Pulmonary artery endothelial cell (primary cell): Measurements from ENCODE around the gene RHCG. TPM values are rescaled to one million over a fixed set of nuclear protein-coding genes. Genes with fewer than 3 reads are reported as not detected.

Source experiments
- DNase-seq: peaks from one replicate; pipeline ENCODE4 v3.0.0-alpha.2; 2011; ENCODE audit warnings: low read depth, low spot score
- total RNA-seq: library from RNA; depleted of rRNA; stranded (reverse); fragments of >200 nt; gene quantifications from 2 replicates; pipeline ENCODE4 v1.2.3, GENCODE V29; 2014

Gene RHCG
- not detected in 2 replicates for total RNA-seq

DNA sequence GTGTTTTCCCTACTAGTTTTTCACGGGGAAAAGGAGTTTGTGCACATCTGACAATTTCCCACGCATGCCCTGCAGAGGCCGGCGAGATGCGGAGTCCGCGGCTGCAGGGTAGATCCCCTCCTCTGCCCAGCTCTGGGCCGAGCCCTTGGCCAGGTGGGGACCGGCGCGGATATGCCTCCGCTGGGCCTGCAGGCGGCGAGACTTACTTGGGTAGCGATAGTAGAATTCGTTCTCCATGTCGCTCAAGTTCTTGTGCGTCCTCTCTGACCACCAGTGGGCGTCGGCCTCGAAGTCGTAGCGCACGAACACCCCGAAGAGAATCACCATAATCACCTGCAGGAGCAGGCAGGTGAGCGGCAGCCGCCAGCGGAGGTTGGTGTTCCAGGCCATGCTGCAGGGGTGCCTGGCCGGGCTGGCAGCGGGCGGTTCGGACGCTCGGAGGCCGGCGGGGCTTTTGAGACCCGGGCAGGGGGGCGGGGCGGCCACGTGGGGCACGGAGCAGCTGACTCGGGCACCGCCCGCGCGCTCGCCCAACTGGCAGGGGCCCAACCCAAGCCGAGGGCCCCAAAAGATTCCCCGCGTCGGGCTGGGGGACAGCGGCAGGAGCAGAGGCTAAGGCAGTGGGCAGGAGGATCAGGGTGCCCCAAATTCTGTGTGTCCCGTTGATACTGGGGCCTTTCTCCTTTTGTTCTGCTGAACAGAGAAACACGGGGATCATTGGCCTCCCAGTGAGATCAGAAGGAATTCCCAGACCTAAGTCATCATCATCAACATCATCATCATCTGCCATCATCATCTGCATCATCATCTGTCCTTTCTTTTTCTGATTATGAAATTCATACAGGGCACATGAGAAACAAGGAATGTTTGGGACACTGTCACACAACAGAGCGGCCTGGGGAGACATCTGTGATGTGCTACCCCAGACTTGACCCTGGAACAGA, at the start of gene RHCG:
TSS of gene RHCG (minus strand) at position 429 of the 944 bp plus-strand sequence. CDS start at position 390, 39 bp downstream.
- DNase-seq, result no peak

DNA sequence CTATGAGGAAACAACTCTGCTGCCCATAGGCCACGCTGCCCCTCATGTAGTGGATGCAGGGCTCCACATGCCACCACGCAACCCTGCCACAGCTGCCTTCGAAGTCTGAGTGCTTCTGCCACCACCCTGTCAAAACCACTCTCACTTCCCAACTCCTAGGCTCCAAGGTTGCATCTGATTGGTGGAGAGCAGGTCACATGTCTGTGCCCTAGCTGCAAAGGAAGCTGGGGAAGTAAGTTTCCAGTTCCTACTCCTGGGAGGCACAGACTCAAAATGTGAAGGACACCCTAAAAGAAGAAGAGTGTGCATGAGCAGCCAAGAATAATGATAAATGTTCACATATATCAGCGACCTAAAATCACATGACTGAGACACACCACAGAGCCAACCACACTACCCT, 47.0 kb upstream of the RHCG start:
- no peak for DNase-seq

DNA sequence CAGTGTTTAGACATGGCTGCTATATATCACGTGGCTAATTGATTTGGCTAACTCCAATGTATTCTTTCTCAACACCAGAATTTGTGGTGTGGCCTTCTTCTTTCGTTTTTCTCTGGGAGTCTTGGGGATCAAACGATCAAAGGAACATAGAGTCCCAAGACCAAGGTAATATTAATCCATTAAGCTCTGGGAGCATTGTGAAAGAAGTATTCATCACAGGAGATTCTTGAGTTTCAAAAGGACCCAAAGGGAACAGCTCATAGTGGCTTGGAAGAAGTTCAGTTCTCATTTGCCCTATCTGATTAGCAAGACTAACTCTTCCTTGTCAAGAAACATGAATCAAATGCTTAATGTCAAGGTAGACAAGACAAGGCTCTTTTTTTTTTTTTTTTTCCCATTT, 46.0 kb upstream of the RHCG start:
- DNase-seq, result no peak

DNA sequence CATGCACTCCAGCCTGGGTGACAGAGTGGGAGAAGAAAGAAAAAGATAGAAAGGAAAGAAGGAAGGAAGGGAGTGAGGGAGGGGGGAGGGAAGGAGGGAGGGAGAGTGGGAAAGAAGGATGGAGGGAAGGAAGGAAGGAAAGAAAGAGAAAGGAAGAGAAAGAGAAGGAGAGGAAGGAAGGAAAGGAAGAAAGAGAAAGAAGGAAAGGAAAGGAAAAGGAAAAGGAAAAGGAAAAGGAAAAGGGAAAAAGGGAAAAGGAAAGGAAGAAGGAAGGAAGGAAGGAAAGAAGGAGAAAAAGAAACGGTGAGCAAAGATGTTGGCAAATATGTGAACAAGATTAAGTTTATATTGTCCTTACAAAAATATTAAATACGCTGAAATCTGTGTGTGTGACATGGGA, 42.6 kb upstream of the RHCG start:
- no peak for DNase-seq

DNA sequence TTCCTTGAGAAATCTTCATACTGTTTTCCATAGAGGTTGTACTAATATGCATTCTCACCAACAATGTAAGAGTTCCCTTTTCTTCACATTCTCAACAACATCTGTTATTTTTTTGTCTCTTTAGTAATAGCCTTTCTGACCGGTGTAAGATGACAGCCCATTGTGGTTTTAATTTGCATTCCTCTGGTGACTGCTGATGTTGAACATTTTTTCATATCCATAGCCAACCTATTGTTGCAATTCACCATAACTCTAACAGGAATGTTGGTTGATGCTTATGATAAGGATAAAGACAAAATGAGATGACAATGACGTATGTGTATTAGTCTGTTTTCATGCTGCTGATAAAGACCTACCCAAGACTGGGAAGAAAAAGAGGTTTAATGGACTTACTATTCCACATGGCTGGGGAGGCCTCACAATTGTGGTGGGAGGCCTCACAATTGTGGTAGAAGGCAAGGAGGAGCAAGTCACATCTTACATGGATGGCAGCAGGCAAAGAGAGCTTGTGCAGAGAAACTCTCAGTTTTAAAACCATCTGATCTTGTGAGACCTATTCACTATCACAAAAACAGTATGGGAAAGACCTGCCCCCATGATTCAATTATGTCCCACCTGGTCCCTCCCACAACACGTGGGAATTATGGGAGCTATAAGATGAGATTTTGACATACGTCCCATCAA, 37.6 kb upstream of the RHCG start:
- no peak for DNase-seq

DNA sequence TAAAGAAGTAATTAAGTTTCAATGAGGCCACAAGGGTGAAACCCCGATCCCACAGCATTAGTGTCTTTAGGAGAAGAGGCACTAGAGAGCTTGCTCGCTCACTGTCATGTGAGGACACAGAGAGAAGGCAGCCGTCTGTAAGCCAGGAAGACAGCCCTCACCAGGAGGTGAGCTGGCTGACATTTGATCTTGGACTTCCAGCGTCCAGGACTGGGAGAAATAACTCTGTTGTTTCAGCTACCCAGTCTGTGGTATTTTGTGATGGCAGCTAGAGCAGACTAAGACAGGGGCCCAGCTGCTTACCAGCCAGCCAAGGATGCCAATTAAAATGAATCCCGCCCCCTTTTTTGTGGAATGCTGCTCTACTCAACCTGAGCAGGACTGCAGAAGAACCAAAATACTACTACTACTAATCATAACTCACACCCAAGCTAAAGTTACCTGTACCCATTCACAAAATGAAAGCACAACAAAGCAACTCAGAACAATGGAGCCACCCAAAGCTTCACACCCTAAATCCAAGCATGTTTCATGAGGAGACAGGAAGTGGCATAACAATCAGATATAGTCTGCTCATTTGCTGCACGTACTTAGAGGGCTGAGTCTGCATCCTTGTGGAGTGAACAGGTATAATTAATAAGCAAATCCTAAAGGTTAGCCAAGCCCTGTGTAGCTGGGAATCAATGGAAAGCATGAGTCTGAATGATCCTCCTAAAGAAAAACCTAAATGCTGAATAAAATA, 35.6 kb upstream of the RHCG start:
- DNase-seq, result no peak

DNA sequence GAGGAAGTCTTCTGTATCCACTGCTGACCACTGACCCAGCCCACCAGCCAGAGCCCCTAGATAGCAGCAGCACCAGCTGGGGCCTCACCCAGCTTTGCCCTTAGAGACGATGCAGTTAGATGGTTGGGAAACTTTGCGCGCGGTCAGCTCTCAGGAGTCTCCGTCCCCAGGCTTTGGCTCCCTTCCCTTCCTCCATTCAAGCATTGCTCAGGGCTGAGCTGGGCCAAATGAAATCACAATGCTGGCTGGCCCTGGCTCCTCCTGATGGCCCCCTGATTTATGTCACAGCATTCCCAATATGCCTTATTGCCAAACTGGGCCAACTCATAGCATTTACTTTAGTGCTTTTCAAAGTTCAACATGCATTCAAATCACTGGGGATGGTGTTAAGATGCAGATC, 34.6 kb upstream of the RHCG start:
- no peak for DNase-seq

DNA sequence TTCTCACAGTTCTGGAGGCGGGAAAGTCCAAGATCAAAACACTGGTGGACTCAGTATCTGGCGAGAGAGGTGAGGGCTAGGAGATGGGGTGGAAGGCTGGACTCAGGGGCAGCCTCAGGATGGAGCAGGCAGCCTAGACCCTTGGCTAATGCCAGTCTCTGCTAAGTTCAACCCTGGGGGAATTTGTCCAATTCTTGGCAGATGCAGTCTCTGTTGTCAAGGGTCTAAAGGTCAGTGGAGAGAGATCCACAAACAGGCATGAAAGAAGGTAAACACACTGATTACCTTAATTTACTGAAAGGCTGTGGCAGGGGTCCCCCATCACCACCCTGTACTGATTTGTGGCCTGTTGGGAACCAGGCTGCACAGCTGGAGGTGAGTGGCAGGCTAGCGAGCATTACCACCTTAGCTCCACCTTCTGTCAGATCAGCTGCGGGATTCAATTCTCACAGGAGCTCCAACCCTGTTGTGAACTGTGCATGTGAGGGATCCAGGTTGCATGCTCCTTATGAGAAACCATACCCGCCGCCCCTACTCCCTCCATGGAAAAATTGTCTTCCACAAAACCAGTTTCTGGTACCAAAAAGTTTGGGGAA, 32.5 kb upstream of the RHCG start:
- no peak for DNase-seq

DNA sequence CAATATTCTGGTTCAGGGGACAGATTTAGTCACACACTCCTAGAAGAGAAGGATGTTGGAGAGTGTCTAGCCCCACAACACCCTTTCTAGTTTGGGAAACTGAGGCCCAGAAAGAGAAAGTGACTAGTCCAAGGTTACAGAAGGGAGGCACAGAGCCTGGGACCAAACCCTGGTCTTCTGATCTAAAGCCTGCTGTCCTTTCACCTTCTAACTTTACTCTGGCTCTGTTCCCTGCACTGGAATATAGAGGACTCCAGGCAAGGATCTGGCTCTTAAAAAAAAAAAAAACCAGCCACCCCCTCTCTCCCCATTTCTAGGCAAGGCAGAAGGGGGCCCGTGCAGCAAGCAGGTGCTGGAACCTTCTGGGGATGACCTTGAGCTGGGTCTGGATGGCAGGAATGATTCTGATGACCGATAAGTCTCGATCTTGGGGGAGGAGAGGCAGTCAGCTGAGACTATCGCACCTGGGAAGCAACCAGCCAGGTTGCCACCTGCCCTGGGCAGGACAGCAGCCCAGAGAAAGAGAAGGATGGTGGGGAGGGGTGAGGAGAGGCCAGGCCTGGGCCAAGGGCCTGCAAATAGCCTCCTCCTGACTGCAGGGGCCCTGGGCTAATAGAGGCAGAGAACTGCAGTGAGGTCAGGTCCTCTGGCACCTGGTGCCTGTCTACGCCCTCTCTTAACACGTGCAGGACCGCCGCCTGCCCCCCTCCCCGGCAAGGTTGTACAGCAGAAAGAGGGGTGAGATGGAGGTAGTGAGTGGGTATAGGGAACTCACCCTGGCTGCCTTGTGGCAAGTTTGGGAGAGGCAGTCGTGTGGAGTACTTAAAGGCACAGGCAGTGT, 30.4 kb upstream of the RHCG start:
- DNase-seq, result no peak

DNA sequence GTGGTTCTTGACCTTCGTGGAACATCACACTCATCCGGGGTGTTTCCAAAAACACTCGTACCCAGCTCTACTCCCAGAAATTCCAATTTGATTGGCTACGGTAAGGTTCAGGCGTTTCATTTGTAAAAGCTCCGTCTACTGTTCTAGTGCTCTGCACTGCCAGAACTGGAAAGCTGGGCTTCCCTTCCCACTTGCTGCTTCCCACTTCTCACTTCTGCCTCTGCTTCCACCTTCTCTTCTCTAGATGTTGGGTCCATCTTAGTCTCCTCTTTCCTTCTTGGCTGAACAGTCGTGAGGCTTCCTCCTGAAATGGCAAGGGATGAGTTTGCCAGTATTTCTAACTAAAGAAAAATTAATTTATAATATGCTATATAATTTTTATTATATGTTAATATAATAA, 29.8 kb upstream of the RHCG start:
- no peak for DNase-seq

DNA sequence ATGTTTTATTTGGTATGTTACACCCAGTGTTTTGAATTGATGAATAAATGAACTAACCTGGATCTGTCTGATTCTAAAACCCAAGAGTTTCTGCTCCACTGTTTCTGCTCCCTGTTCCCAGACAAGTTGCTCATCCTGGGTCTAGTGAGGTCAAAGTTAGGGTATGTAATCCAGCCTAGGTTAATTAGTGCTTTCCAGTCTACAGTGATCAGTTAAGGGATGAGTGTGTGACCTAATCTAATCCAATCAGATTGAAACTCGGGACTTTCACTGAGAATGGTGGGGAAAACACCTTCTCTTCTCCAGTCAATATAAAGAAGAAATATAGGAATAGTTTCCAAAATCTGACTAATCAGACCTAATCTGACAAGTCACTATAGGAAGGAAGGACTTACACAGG, 27.8 kb upstream of the RHCG start:
- DNase-seq, result no peak

DNA sequence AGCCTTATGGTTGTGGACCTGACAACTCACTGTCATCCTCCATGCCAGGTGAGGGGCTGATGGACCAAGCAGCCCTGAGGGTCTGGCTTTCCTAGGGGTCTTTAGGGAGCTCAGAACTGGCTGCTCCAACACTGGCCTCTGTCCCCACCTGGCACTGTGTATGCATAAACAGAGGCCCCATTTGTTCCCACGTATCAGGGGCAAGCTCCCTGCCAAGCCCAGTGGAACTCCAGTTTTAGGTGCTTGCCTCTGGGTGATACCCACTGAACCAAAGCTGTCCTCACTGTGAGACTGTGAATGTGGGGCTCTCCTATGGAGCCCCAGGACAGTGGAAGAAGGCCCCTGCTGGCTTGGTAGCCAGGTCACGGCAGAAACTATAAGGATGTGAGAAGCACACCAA, 26.7 kb upstream of the RHCG start:
- no peak for DNase-seq

DNA sequence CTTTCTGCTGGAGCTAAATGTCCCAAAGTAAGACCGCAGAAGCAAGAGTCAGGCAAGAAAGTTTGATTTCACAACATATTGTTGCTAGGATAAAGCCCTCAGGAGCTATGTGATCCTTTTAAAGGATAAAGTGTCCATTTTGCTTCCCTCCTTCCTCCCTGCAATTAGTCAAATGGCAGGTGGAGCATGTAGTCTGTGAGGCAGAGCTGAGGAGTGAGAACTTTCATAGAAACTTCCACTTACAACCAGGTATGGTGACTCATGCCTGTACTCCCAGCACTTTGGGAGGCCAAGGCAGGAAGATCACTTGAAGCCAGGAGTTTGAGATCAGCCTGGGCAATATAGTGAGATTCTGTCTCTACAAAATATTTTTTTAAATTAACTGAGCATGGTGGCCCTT, 25.2 kb upstream of the RHCG start:
- no peak for DNase-seq

DNA sequence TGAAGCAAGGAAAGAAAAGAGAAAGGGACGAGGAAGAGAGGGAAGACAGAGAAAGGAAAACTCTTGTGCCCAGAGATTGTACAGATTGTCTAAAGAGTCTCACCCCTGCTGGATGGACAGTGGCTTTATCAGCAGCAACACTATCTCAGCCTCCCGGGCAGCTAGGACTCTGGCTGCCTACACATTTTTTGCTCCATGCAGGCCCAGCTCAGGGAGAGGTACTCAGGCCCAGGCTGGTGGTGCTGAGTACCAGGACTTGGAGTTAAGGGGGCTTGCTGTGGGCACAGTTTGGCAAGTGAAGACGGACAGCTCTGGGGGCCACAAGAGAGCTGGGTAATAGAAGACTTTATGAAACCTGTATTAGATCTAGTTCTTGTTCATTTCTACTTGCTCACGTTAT, 19.1 kb upstream of the RHCG start:
- no peak for DNase-seq

DNA sequence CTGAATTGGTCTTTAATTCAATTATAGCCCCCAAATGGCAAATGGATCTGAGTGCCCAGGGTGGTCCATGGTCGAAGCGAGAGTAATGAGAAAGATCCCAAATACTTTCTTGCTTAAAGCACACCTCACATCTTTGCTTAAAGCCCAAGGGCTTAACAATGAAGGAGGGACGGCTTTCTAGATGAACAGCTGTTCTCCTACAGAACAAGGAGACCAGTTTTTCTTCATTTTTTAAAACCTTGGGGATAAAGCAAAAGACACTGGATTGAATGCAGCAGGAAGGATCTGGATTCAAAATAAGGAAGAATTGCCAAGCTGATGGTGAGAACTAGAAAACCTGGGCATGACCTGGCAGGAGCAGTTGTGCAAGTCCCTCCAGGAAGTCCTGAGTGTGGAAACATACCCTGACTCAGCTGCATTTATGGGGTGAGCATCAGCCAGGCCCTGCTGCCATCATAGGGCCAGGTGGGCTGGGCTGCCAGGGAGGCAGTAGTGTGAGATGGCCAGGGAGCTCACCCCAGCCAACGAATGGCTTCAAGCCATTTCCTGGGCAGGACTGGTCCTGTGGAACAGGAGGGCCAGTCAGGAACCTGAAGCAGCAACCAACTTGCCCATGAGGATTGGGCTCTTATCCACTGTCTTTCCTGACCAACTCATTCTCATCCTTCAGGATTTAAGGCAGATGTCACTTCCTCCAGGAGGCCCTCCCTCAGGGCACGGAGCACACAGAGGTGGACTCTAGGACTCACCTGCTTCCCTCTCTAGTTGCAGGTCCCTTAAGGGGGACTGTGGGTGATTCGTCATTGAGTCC, 18.4 kb upstream of the RHCG start:
- DNase-seq, result no peak

DNA sequence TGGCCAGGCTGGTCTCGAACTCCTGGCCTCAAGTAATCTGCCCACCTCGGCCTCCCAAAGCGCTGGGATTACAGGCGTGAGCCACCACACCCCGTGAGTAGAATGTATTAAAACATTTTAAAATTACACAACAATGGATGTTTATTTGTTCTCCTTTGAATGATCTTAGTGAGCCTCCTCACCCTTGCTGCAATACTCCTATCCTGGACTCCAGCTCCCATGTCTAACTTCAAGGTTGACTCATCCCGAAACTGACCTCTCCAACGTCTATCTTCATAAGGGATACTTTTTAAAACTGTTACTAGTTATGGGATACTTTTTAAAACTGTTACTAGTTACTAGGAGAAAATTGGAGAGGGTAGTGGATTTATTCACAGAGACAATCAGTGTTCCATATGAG, 17.8 kb upstream of the RHCG start:
- no peak for DNase-seq

DNA sequence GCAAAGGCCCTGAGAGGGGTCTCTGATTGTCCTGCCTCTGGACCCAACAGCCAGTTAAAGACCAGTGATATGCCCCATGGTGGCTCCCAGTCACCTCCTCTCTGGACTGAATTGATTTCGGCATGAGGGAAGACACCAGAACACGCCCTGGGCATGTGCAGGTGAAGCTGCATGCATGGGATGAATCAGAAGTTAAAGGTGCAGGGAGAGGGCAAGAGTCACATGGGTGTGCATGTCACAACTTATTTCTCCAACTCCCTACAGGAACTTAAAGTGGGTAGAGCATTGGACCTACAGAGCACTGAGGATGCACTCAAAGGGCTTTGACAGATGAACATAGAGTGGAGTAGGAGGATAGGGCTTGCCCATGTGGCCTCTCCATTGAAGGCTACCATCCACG, 16.9 kb upstream of the RHCG start:
- DNase-seq, result no peak

DNA sequence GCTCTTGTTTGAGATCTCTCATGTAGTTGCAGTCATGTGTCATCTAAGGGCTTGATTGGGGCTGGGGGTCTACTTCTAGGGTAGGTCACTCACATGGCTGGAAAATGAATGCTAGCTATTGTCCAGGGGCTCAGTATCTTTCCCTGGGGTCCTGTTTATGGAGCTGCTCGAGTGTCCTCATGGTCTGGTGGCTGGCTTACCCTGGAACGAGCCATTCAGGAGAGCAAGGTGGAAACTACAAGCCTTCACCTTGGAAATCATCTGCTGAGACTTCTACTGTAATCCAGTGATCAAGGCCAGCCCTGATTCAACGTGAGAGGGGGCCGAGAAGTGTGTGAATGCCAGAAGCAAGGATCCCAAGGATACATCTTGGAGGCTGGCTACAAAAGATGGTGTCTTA, 16.2 kb upstream of the RHCG start:
- no peak for DNase-seq

DNA sequence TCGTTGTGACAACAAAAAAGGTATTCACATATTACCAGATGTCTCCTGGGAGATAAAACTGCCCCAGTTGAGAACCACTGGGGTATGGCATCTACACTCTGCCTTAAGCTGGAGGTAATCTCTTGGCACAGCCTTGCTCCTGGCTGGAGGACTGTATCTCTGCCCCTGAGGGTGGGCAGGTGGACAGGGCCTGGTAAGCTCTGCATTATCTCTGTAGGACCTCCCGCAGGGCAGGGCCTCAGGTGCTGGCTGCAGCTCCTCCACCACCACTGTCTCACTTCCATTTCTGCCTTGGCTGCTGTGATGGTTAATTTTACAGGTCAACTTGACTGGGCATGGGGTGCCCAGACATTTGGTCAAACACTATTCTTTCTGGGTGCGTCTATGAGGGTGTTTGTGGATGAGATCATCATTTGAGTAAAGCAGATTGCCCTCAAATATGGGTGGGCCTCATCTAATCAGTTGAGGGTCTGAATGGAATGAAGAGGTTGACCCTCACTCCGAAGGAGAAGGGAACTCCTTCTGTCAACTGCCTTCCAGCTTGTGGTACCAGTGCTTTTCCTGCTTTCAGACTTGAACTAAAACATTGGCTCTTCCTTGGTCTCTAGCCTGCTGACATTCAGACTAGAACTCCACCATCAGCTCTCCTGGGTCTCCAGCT, 9.8 kb upstream of the RHCG start:
- DNase-seq, result no peak
